ENCODE data around the gene S100A8.

DNA sequence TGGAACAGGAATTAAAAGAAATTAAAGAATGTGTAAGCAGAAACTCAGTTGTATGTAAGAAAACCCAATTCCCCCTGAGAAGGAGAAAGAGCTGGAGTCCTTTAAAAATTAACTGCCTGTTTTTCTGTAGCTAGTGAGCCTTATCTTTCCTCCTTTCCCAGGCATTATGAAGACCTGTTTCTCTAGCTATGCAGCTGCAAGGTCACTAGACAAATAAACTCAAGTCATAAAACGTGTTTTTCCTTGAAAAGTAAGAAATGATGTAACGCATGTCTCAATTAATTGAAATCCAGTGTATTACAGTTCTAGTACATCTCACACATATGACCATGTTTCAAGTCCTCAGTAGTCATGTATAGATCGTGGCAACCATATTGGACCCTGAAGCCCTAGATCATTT, 20.7 kb downstream of the S100A8 start:
- no peak for TF ChIP-seq POLR2A (IDR thresholded peaks at IDR 0.05)
- TF ChIP-seq, protein P1, sequence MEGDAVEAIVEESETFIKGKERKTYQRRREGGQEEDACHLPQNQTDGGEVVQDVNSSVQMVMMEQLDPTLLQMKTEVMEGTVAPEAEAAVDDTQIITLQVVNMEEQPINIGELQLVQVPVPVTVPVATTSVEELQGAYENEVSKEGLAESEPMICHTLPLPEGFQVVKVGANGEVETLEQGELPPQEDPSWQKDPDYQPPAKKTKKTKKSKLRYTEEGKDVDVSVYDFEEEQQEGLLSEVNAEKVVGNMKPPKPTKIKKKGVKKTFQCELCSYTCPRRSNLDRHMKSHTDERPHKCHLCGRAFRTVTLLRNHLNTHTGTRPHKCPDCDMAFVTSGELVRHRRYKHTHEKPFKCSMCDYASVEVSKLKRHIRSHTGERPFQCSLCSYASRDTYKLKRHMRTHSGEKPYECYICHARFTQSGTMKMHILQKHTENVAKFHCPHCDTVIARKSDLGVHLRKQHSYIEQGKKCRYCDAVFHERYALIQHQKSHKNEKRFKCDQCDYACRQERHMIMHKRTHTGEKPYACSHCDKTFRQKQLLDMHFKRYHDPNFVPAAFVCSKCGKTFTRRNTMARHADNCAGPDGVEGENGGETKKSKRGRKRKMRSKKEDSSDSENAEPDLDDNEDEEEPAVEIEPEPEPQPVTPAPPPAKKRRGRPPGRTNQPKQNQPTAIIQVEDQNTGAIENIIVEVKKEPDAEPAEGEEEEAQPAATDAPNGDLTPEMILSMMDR (IDR thresholded peaks at IDR 0.05) = no peak
- TF ChIP-seq POLR2AphosphoS5 (IDR thresholded peaks at IDR 0.05) = no peak
